Activated CD4-positive, CD25-positive, alpha-beta regulatory T cell (primary cell): Measurements from ENCODE around the gene NECTIN4.
A peak's percentile ranks its signal among the peaks of the same experiment; 100 is the strongest.

Source experiments
- DNase-seq, 4 experiments: peaks; one replicate each; lab custom pipeline; 2025; lab: John Stamatoyannopoulos, UW

Gene NECTIN4

GRCh38 chr1:161111527-161111926, 22.2 kb upstream of the NECTIN4 start:
- DNase-seq: no peak

- DNase-seq: no peak
Observed at GRCh38 chr1:161111117-161111516, 21.8 kb upstream of the NECTIN4 start.

- no peak for DNase-seq
Observed at GRCh38 chr1:161106431-161106830, 17.1 kb upstream of the NECTIN4 start.

GRCh38 chr1:161100556-161100955, 11.2 kb upstream of the NECTIN4 start:
- no peak for DNase-seq

GRCh38 chr1:161099090-161099802, 9.9 kb upstream of the NECTIN4 start:
- DNase-seq: no peak

- peak in 2 of 4 experiments; percentile 35 to 45 for DNase-seq
Observed at GRCh38 chr1:161098210-161099068, 9.1 kb upstream of the NECTIN4 start, which contains the start of gene KLHDC9. Gene KLHDC9, plus strand, starts transcription at chr1:161098361. Its CDS starts 175 bp downstream, at chr1:161098536.

GRCh38 chr1:161096530-161096929, 7.2 kb upstream of the NECTIN4 start:
- DNase-seq: no peak

- no peak for DNase-seq
Observed at GRCh38 chr1:161096015-161096414, 6.7 kb upstream of the NECTIN4 start.

GRCh38 chr1:161095230-161095629, 5.9 kb upstream of the NECTIN4 start:
- DNase-seq: no peak

- no peak for DNase-seq
Observed at GRCh38 chr1:161094481-161094880, 5.1 kb upstream of the NECTIN4 start.

- no peak for DNase-seq
Observed at GRCh38 chr1:161092621-161093028, 3.3 kb upstream of the NECTIN4 start.

- DNase-seq: no peak
Observed at GRCh38 chr1:161091796-161092507, 2.6 kb upstream of the NECTIN4 start.

- DNase-seq: no peak
Observed at GRCh38 chr1:161091093-161091492, 1.7 kb upstream of the NECTIN4 start.

- no peak for DNase-seq
Observed at GRCh38 chr1:161090617-161091016, 1.3 kb upstream of the NECTIN4 start.

GRCh38 chr1:161089938-161090337, 580 bp upstream of the NECTIN4 start:
- DNase-seq: no peak

- no peak for DNase-seq
Observed at GRCh38 chr1:161088587-161089110, 709 bp downstream of the NECTIN4 start.

GRCh38 chr1:161086457-161086856, 2.9 kb downstream of the NECTIN4 start:
- DNase-seq: no peak

GRCh38 chr1:161085165-161085564, 4.2 kb downstream of the NECTIN4 start:
- no peak for DNase-seq

GRCh38 chr1:161084597-161084988, 4.8 kb downstream of the NECTIN4 start:
- DNase-seq: no peak

GRCh38 chr1:161083748-161084596, 5.4 kb downstream of the NECTIN4 start:
- DNase-seq: no peak

- no peak for DNase-seq
Observed at GRCh38 chr1:161082996-161083747, 6.2 kb downstream of the NECTIN4 start.
